K562 (cell line): ENCODE data around the gene RESP18. TPM values are rescaled to one million over a fixed set of nuclear protein-coding genes. Genes with fewer than 3 reads are reported as not detected.

Experiments
- ELF2 ChIP-seq: fragments of 250-450 bp; sonication (Bioruptor Pico); IDR thresholded peaks from 2 replicates; pipeline ENCODE4 v1.5.0; 2021; ENCODE audit warnings: mild to moderate bottlenecking
- FOXA1 ChIP-seq: fragments of 450-650 bp; IDR thresholded peaks from 2 replicates; pipeline ENCODE4 v1.6.1; 2016; ENCODE audit warnings: mild to moderate bottlenecking, borderline replicate concordance
- FOXA3 ChIP-seq, 2 experiments: fragments of 450-650 bp in 1 of 2; sonication (generic) in 1 of 2; formaldehyde crosslinking; IDR thresholded peaks in 1 of 2; conservative IDR thresholded peaks in 1 of 2; 2 replicates each; pipeline versions ENCODE4 v1.4.0 to v1.8.0; 2020 to 2022; ENCODE audit warnings: mild to moderate bottlenecking in 2 of 2, missing genetic modification reagents in 1 of 2
- KDM5B ChIP-seq: fragments of 200-600 bp; sonication (generic); IDR thresholded peaks from 2 replicates; pipeline ENCODE4 v1.6.1; 2012; ENCODE audit warnings: low read depth, mild to moderate bottlenecking, moderate library complexity, low read length, control low read depth, inconsistent platforms; ENCODE audit not compliant: insufficient replicate concordance
- NONO ChIP-seq, 2 experiments: fragments of 200-400 bp in 1 of 2; fragments of 450-650 bp in 1 of 2; formaldehyde crosslinking in 1 of 2; IDR thresholded peaks; 2 replicates each; pipeline ENCODE4 v1.6.1; 2017; ENCODE audit warnings: low read depth in 2 of 2, mild to moderate bottlenecking in 2 of 2, moderate library complexity in 2 of 2, low read length in 1 of 2
- PHB2 ChIP-seq: fragments of 450-650 bp; IDR thresholded peaks from 2 replicates; pipeline ENCODE4 v1.6.1; 2017; ENCODE audit warnings: low read depth
- PRMT5 ChIP-seq: sonication (generic); formaldehyde crosslinking; IDR thresholded peaks from 2 replicates; pipeline ENCODE4 v1.5.0; 2020; ENCODE audit warnings: missing genetic modification reagents
- RB1 ChIP-seq: fragments of 450-650 bp; IDR thresholded peaks from 2 replicates; pipeline ENCODE4 v1.6.1; 2017; ENCODE audit warnings: low read depth, mild to moderate bottlenecking
- RNF2 ChIP-seq: sonication (generic); IDR thresholded peaks from 2 replicates; pipeline ENCODE4 v1.6.1; 2016
- SOX6 ChIP-seq: fragments of 450-650 bp; IDR thresholded peaks from 2 replicates; pipeline ENCODE4 v1.6.1; 2014; ENCODE audit warnings: mild to moderate bottlenecking
- SUPT5H ChIP-seq: fragments of 450-650 bp; IDR thresholded peaks from 2 replicates; pipeline ENCODE4 v1.6.1; 2016
- TCF7 ChIP-seq: sonication (generic); IDR thresholded peaks from 2 replicates; pipeline ENCODE4 v1.6.1; 2016; ENCODE audit warnings: antibody characterized with exemption, borderline replicate concordance
- TEAD1 ChIP-seq, 2 experiments: fragments of 450-650 bp in 1 of 2; sonication (generic) in 1 of 2; formaldehyde crosslinking; IDR thresholded peaks; 2 replicates each; pipeline versions ENCODE4 v1.4.0 to v1.8.0; 2020 to 2022; ENCODE audit warnings: mild to moderate bottlenecking in 2 of 2, missing genetic modification reagents in 1 of 2
- ZFX ChIP-seq: sonication (generic); formaldehyde crosslinking; IDR thresholded peaks from 2 replicates; pipeline ENCODE4 v1.8.0; 2022; ENCODE audit warnings: mild to moderate bottlenecking, missing genetic modification reagents, moderate library complexity
- ZNF384 ChIP-seq: IDR thresholded peaks from 2 replicates; pipeline ENCODE4 v1.6.1; 2012; ENCODE audit warnings: low read depth, low read length, improper control_type of control experiment
- ZNF551 ChIP-seq: fragments of 250-450 bp; sonication (Bioruptor Pico); IDR thresholded peaks from 2 replicates; pipeline ENCODE4 v1.5.0; 2021; ENCODE audit warnings: mild to moderate bottlenecking, moderate library complexity
- ZZZ3 ChIP-seq: fragments of 450-650 bp; IDR thresholded peaks from 2 replicates; pipeline ENCODE4 v1.6.1; 2016; ENCODE audit warnings: antibody characterized with exemption, mild to moderate bottlenecking, moderate library complexity
- polyA plus RNA-seq, 8 experiments: library from polyadenylated mRNA; depleted of rRNA in 4 of 8; stranded (reverse) in 5 of 8; unstranded in 3 of 8; fragments of >200 nt; fragmentation: Nextera tagmentation in 2 of 8; fragmentation: Illumina TruSeq in 1 of 8; extraction: Ambion mirVana in 2 of 8; extraction: Trizol in 1 of 8; gene quantifications; 2 replicates each; pipeline versions ENCODE4 v1.2.1 to v1.2.3, GENCODE V29; 2011 to 2014; ENCODE audit warnings: inconsistent platforms in 1 of 8, missing spikeins in 1 of 8
- total RNA-seq, 7 experiments: library from RNA; depleted of rRNA in 6 of 7; stranded (reverse); fragments of >200 nt in 6 of 7; fragmentation: Illumina TruSeq in 2 of 7; extraction: Trizol in 2 of 7; gene quantifications; 2 replicates each; pipeline versions ENCODE4 v1.2.1 to v1.2.3, GENCODE V29; 2011 to 2021; ENCODE audit warnings: low replicate concordance in 1 of 7
- TF ChIP-seq, protein P1 (sequence below): fragments of 450-650 bp; IDR thresholded peaks from 2 replicates; pipeline ENCODE4 v1.7.1; 2018; ENCODE audit warnings: mild to moderate bottlenecking, low read depth; ENCODE audit not compliant: partially characterized antibody
- TF ChIP-seq, protein P2 (sequence below): sonication (generic); formaldehyde crosslinking; IDR thresholded peaks from 2 replicates; pipeline ENCODE4 v1.8.1; 2023; ENCODE audit warnings: mild to moderate bottlenecking, missing genetic modification reagents, moderate library complexity
- TF ChIP-seq, protein P3 (sequence below), 2 experiments: fragments of 450-650 bp; IDR thresholded peaks; 2 replicates each; pipeline ENCODE4 v1.6.1; 2018; ENCODE audit warnings: mild to moderate bottlenecking in 2 of 2, low read depth in 1 of 2; ENCODE audit not compliant: partially characterized antibody in 2 of 2

Gene RESP18
- total and polyA plus RNA-seq, 9 of the 15 experiments (the other 6 are each of a cell fraction or from before 2014, with no cell fraction given) = not detected

DNA sequence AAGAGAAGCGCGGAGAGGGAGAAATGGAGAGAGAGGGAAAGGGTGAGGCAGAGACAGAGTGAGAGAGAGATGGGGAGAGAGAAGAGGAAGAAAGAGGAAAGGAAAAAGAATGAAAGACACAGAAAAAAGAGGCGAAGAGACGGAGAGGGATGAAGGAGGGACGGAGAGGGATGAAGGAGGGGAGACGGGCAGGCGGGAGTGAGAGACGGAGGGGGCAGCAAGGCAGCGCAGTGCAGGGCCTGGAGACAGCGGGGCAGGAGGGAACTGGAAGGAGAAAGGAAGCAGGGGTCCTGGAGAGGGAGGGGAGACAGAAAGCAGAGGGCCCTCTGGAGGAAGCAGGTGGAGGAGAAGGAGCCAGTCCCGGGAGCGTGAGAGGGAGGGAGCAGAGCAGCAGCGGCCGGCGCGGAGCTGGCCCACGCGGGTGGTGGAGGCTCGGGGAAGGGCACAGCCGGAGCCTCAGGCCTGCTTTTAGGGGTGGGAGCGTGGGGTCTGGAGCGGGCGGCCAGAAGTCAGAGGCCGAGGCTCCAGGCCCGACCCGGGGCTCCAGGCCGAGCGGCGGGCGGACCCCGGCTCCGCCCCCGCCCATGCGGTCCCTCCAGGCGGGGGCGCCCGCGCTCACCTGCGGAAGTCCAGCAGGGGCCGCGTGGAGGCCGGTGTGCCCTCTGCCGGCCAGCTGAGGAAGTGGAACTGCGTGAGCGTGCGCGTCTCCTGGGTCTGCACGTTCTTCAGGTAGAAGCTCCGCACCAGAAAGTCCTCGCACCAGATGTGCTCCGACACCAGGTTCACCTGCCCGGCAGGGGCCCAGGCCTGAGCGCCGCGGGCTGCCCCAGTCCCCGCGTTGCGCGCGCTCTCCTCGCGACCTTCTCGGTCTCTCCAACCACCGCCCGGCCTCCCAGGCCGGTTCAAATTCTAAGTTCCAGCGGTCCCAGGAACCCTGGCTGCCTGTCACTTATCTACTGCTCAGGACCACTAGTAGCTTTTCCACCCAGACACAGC is 37.9 kb downstream of the RESP18 start (continued):
- TF ChIP-seq, protein P1, sequence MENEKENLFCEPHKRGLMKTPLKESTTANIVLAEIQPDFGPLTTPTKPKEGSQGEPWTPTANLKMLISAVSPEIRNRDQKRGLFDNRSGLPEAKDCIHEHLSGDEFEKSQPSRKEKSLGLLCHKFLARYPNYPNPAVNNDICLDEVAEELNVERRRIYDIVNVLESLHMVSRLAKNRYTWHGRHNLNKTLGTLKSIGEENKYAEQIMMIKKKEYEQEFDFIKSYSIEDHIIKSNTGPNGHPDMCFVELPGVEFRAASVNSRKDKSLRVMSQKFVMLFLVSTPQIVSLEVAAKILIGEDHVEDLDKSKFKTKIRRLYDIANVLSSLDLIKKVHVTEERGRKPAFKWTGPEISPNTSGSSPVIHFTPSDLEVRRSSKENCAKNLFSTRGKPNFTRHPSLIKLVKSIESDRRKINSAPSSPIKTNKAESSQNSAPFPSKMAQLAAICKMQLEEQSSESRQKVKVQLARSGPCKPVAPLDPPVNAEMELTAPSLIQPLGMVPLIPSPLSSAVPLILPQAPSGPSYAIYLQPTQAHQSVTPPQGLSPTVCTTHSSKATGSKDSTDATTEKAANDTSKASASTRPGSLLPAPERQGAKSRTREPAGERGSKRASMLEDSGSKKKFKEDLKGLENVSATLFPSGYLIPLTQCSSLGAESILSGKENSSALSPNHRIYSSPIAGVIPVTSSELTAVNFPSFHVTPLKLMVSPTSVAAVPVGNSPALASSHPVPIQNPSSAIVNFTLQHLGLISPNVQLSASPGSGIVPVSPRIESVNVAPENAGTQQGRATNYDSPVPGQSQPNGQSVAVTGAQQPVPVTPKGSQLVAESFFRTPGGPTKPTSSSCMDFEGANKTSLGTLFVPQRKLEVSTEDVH = no peak
- peak; percentile 96 for TF ChIP-seq ZFX (CRISPR knock-in tag)
- TF ChIP-seq FOXA1 = no peak
- TF ChIP-seq, protein P2, sequence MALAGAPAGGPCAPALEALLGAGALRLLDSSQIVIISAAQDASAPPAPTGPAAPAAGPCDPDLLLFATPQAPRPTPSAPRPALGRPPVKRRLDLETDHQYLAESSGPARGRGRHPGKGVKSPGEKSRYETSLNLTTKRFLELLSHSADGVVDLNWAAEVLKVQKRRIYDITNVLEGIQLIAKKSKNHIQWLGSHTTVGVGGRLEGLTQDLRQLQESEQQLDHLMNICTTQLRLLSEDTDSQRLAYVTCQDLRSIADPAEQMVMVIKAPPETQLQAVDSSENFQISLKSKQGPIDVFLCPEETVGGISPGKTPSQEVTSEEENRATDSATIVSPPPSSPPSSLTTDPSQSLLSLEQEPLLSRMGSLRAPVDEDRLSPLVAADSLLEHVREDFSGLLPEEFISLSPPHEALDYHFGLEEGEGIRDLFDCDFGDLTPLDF (CRISPR knock-in tag) = 0 out of 2 replicates have a peak, but pooled peaks have one; percentile 45
- peak; percentile 58; the same call in 1 of the 2 replicates for TF ChIP-seq SUPT5H
- peak; percentile 35; the same call in 1 of the 2 replicates for TF ChIP-seq PHB2
- TF ChIP-seq PRMT5 (CRISPR knock-in tag) = no peak
- TF ChIP-seq TEAD1 (CRISPR knock-in tag; IDR thresholded peaks at IDR 0.05) = peak in 1 of 2 experiments; percentile 80; a peak in 2 of 4 replicates
- peak; percentile 45 for TF ChIP-seq KDM5B
- no peak for TF ChIP-seq ZNF384
- peak; percentile 88 for TF ChIP-seq ELF2 (CRISPR knock-in tag)
- TF ChIP-seq FOXA3 (CRISPR knock-in tag; conservative IDR thresholded peaks at IDR 0.05 in 1 of 2, IDR thresholded peaks at IDR 0.05 in 1 of 2) = peak in 1 of 2 experiments; percentile 20; a peak in 1 of 4 replicates
- TF ChIP-seq, protein P3, sequence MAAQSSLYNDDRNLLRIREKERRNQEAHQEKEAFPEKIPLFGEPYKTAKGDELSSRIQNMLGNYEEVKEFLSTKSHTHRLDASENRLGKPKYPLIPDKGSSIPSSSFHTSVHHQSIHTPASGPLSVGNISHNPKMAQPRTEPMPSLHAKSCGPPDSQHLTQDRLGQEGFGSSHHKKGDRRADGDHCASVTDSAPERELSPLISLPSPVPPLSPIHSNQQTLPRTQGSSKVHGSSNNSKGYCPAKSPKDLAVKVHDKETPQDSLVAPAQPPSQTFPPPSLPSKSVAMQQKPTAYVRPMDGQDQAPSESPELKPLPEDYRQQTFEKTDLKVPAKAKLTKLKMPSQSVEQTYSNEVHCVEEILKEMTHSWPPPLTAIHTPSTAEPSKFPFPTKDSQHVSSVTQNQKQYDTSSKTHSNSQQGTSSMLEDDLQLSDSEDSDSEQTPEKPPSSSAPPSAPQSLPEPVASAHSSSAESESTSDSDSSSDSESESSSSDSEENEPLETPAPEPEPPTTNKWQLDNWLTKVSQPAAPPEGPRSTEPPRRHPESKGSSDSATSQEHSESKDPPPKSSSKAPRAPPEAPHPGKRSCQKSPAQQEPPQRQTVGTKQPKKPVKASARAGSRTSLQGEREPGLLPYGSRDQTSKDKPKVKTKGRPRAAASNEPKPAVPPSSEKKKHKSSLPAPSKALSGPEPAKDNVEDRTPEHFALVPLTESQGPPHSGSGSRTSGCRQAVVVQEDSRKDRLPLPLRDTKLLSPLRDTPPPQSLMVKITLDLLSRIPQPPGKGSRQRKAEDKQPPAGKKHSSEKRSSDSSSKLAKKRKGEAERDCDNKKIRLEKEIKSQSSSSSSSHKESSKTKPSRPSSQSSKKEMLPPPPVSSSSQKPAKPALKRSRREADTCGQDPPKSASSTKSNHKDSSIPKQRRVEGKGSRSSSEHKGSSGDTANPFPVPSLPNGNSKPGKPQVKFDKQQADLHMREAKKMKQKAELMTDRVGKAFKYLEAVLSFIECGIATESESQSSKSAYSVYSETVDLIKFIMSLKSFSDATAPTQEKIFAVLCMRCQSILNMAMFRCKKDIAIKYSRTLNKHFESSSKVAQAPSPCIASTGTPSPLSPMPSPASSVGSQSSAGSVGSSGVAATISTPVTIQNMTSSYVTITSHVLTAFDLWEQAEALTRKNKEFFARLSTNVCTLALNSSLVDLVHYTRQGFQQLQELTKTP (IDR thresholded peaks at IDR 0.05; ENCODE audit: low read depth in 1 of 2, partially characterized antibody in 2 of 2) = no peak
- no peak for TF ChIP-seq ZZZ3
- TF ChIP-seq ZNF551 (CRISPR knock-in tag) = no peak
- no peak for TF ChIP-seq RNF2
- TF ChIP-seq NONO (IDR thresholded peaks at IDR 0.05; ENCODE audit: low read depth in 2 of 2, low read length in 1 of 2) = peak in 1 of 2 experiments; percentile 89; a peak in 2 of 4 replicates
- peak; percentile 38; the same call in 1 of the 2 replicates for TF ChIP-seq SOX6
- peak; percentile 95 for TF ChIP-seq RB1
- TF ChIP-seq TCF7 = no peak
